ENCODE results near the gene PLPP3.

The PLPP3 gene

GRCh38 chr1:56448529-56449300, 130.6 kb downstream of the PLPP3 start:
- H3K36me3 Mint-ChIP-seq (ENCODE audit: low read depth), result no peaks in the 10 kb centered on the region

DNA sequence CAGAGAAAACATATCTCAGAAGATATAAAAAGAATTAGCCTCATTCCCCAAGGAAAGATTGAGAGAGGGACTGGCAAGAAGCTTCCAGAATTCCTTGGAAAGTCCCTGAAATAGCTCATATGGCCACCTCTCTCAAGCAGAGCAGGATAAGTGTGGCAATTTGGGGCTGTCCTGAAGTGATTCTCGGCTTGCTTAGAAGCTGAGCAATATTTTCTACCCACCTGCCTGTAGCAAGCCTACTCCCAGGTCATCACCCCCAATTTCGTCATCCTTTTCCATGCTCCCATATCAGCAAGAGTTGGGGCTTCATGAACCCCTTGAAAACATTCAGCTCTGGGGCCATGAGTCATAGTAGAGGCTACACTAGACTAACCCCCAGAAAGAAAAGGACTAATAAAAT, 131.5 kb downstream of the PLPP3 start:
- Mint-ChIP-seq H3K9me3 (no peaks in the 10 kb centered on the region), H3K4me3 (no peak overlapping the region), H3K27me3 (ENCODE audit: low read depth) (no peaks in the 10 kb centered on the region), H3K27ac (no peak overlapping the region), H3K36me3 (ENCODE audit: low read depth) (no peaks in the 10 kb centered on the region), H3K4me1 (ENCODE audit: low read depth) (no peaks in the 10 kb centered on the region)

More at GRCh38 chr1:56448529-56449300, 130.6 kb downstream of the PLPP3 start:
- no peaks in the 10 kb centered on the region for H3K27me3 Mint-ChIP-seq (ENCODE audit: low read depth)
- H3K4me1 Mint-ChIP-seq (ENCODE audit: low read depth), result no peaks in the 10 kb centered on the region
- no peak overlapping the region for H3K27ac Mint-ChIP-seq
- no peak overlapping the region for H3K4me3 Mint-ChIP-seq
- H3K9me3 Mint-ChIP-seq, result no peaks in the 10 kb centered on the region

DNA sequence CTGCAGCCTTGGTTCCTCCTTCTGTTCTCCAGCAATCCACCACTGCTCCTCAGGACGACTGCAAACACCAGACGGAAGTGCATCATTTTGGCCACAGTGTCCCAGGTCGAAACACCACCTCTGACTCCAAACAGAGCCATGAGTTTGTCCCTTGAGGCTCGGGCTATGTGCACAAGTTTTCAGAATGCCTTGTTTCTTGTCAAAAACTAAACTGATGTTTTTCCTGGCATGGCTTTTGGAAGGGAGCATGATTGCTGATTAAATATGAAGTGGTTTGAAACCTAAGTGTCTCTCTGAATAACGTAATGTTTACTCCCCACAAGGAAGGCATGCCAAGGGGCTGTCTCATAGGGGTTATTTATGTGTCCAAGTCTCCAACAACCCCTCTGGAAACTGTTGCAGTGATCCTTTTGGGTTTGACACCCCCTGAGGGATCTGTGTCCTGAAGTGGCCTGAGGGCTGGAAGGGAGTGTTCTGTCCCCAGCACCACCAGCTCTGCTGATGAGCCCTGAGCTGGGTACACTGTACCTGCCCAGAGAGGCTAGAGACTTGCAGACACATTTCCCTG, 132.7 kb downstream of the PLPP3 start:
- H3K36me3 Mint-ChIP-seq (ENCODE audit: low read depth), result no peaks in the 10 kb centered on the region
- no peak overlapping the region for H3K4me3 Mint-ChIP-seq
- H3K27me3 Mint-ChIP-seq (ENCODE audit: low read depth), result no peaks in the 10 kb centered on the region
- H3K4me1 Mint-ChIP-seq (ENCODE audit: low read depth), result no peaks in the 10 kb centered on the region
- H3K9me3 Mint-ChIP-seq, result no peaks in the 10 kb centered on the region
- no peak overlapping the region for H3K27ac Mint-ChIP-seq

DNA sequence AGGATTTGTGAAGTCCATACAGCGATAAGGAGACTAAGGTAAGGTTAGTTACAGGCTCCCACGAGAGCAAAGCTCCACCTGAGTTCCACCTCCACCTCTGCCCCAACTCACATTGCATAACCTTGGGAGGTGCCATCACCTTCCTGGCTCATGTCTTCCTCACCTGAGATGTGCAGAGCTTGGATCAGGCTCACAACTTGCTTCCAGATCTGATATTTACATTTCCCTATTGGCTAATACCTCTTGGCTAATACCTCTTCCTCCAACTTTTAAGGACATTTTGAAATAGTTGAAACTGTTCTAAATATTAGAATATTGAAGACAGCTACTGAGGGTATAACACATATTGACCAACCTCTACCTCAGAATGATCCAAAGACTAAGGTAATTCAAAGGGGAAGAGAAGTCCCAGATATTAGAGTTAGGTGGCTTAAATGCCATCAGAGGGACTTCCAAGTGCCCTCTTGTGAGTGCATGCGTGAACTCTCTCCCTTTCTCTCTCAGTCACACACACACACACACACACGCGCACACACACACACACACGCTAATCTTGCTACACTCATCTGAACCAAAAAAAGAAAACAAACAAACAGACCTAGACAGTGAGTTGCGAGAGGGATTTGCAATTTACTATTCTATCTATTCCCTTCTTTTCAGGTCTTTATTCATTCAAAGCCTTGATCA, 134.3 kb downstream of the PLPP3 start:
- Mint-ChIP-seq H3K4me3 (no peak overlapping the region), H3K27me3 (ENCODE audit: low read depth) (no peaks in the 10 kb centered on the region), H3K9me3 (no peaks in the 10 kb centered on the region), H3K4me1 (ENCODE audit: low read depth) (no peaks in the 10 kb centered on the region), H3K36me3 (ENCODE audit: low read depth) (no peaks in the 10 kb centered on the region), H3K27ac (no peak overlapping the region)
